ENCODE measurements around the gene PRSS8.
"Not testable (repeated sequence)": the region's sequence is repeated elsewhere in the genome, so short reads cannot be mapped to it uniquely, and the experiment has no call there.

Gene PRSS8

GRCh38 chr16:31135535-31136286 lies at the start of gene PRSS8:
PRSS8 (minus strand) TSS chr16:31135727; CDS start chr16:31135498, 229 bp downstream.
- DNase-seq (ENCODE audit: low read depth, low spot score), result no peak

- no peak for DNase-seq (ENCODE audit: low read depth, low spot score)
Measured at GRCh38 chr16:31184888-31185287, 49.4 kb upstream of the PRSS8 start.

- no peak for DNase-seq (ENCODE audit: low read depth, low spot score)
Measured at GRCh38 chr16:31183432-31184428, 48.2 kb upstream of the PRSS8 start.

GRCh38 chr16:31182391-31182790 lies 46.9 kb upstream of the PRSS8 start:
- no peak for DNase-seq (ENCODE audit: low read depth, low spot score)

- DNase-seq (ENCODE audit: low read depth, low spot score), result no peak
Measured at GRCh38 chr16:31181102-31181830, 45.7 kb upstream of the PRSS8 start.

- peak; percentile 83 for DNase-seq (ENCODE audit: low read depth, low spot score)
Measured at GRCh38 chr16:31179747-31180459, 44.4 kb upstream of the PRSS8 start, which contains the start of gene FUS. FUS (plus strand) TSS chr16:31180139; CDS start chr16:31180215, 76 bp downstream.

GRCh38 chr16:31179219-31179746 lies 43.8 kb upstream of the PRSS8 start:
- DNase-seq (ENCODE audit: low read depth, low spot score), result no peak

- no peak for DNase-seq (ENCODE audit: low read depth, low spot score)
Measured at GRCh38 chr16:31177136-31177535, 41.6 kb upstream of the PRSS8 start.

- not testable (repeated sequence) for DNase-seq (ENCODE audit: low read depth, low spot score)
Measured at GRCh38 chr16:31170048-31170447, 34.5 kb upstream of the PRSS8 start.

- no peak for DNase-seq (ENCODE audit: low read depth, low spot score)
Measured at GRCh38 chr16:31168848-31169247, 33.3 kb upstream of the PRSS8 start.

GRCh38 chr16:31167315-31167714 lies 31.8 kb upstream of the PRSS8 start:
- no peak for DNase-seq (ENCODE audit: low read depth, low spot score)

GRCh38 chr16:31157136-31157535 lies 21.6 kb upstream of the PRSS8 start:
- DNase-seq (ENCODE audit: low read depth, low spot score), result no peak

GRCh38 chr16:31150976-31151375 lies 15.4 kb upstream of the PRSS8 start:
- not testable (repeated sequence) for DNase-seq (ENCODE audit: low read depth, low spot score)

GRCh38 chr16:31149894-31150890 lies 14.7 kb upstream of the PRSS8 start, which contains the start of gene PRSS36:
PRSS36 (minus strand) TSS chr16:31150066; CDS start chr16:31150035, 31 bp downstream.
- no peak for DNase-seq (ENCODE audit: low read depth, low spot score)

GRCh38 chr16:31149332-31149731 lies 13.8 kb upstream of the PRSS8 start:
- no peak for DNase-seq (ENCODE audit: low read depth, low spot score)

GRCh38 chr16:31148896-31149295 lies 13.4 kb upstream of the PRSS8 start:
- DNase-seq (ENCODE audit: low read depth, low spot score), result no peak

GRCh38 chr16:31148281-31148728 lies 12.8 kb upstream of the PRSS8 start:
- DNase-seq (ENCODE audit: low read depth, low spot score), result no peak

- no peak for DNase-seq (ENCODE audit: low read depth, low spot score)
Measured at GRCh38 chr16:31147574-31147973, 12.0 kb upstream of the PRSS8 start.

GRCh38 chr16:31145398-31145990 lies 10.0 kb upstream of the PRSS8 start:
- DNase-seq (ENCODE audit: low read depth, low spot score), result no peak

Data from smooth muscle cell of the brain vasculature (primary cell).